HG03565 (cell line): ENCODE measurements around the gene SHC2.

Source experiments
- ATAC-seq: cut with Tn5 transposase; IDR thresholded peaks from one replicate; pipeline ENCODE4 v1.9.1; 2021; ENCODE audit warnings: mild to moderate bottlenecking, moderate library complexity; ENCODE audit not compliant: unreplicated experiment

Gene SHC2

DNA sequence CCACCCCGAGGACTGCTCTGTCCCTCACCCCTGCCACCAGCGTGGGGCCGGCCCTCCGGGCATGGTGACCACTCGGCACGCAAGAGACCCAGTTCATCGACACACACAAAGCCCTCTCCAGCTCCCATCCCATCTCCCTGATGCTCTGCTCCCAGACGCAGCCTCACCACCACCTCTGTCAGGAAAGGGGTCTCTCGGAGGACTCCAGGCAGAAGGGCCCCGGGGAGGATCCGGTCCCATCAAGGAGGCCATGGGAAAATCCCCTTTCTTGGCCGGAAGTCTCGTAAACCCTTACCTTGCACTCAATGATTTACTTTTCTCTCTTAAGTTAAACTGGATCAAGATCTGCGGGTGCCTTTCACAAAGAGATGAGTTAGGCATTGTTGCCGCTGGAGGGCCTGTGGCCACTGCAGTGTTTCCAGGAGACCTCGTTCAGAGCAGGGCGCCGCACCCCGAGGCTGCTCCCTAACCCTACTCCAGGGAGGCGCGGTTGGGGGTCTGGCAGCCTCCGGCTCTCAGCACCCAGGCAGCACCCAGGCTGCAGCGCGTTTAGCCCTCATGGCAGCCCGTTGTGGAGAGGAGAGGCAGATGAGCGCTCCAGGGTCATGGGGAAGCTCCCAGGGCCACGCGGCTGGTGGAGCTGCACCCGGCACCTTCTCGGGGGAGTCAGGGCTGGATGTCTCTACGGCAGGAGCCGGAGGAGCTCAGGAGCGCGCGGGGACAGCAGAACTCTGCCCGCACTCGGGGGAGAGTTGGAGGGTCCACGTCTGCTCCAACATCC is 82.8 kb downstream of the SHC2 start:
- ATAC-seq, result no peak

DNA sequence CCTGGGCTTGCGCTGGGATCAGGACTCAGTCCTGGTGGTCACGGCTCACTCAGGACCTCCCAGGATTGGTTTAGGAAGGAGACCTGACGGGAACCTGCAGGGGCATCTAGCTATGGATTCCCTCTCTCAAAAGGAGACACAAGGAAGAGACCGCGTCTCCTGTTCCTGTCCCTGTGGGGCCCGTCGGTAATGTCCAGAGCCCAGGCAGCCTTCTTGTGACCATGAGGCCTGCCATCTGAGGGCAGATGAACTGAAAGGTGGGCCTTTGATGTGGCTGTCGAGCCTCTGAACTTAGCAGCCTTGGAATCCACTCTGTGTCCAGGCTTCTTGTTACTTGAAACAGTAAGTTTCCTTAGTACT is 84.7 kb downstream of the SHC2 start:
- ATAC-seq, result no peak

DNA sequence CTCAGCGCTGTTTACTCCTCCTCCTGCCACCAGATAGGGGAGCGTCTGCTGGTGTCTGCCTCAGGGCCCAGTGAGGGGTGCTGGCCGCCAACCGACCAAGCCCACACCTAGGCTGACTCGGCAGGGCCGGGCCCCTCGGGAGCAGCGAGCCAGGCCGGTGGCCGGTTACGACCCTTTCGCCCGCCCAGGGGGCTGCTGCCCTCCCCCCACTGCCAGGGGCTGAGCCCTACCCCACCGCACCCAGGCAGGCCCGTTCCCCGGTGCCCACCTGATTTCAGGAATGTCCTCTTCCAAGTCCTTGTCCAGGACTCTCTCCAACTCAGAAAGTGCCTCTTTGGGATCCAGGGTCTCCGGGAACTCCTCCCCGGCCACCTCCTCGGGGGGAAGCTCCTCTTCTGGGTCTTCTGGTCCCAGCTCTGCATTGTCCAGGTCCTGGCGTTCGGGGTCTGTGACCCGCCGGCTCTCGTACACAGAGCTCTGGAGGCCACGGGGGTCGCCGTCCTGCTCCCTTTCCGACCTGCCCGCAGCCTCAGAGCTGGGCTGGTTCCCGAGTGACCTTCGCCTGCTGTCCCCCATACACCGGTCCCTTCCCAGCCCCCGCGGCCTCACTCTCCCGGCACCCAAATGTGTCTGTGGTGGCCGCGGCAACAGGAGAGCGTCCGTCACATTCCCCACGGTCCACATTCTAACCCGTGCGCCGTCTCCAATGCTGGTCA is 85.3 kb downstream of the SHC2 start:
- ATAC-seq, result no peak

DNA sequence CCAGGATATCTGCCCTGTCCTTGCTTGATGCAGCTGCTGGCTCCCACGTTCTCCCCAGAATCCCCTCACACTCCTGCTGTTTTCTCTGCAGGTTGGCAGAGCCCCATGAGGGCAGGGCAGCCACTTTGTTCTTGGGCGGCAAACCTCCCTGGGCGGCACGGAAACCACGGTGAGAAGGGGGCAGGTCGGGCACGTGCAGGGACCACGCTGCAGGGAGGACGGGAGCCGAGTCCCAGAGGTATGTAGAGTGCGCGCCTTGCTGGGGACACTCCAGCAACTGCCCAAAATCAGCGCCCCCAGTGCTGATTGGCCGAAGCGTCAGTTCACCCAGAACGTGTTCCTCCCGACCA is 86.0 kb downstream of the SHC2 start:
- ATAC-seq, result no peak

DNA sequence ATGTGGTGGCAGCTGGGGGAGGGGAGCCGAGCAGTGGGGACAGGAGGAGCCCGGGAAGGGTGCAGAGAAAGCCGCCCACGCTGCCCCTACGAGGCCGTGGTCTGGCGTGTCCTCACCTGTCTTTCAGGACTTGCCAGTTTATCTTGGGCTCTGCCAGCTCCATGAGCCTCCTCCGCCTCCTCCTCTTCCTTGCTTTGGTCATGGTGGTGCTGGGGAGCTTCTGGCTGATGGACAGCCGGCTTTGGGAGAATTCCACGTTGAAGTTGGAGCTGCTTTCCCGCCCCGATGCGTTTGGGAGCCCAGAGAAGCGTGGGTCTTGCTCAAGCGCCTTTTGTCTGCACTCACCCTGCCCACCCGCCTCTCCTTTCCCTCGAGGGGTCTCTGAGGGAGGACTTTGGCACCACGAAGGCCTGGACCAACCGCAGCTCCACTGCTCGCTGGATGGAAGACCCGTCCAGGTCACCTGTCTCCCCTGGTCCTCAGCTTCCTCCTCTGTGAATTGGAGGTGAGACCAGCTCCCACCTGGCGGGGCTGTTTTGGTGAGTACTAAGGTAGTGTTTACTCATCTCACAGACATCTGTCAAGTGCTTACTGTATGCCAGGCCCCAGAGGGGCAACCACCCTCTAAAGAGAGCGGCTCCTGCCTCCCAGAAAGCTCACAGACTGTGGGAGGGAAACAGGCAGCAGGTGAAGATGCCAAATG is 86.5 kb downstream of the SHC2 start:
- no peak for ATAC-seq

DNA sequence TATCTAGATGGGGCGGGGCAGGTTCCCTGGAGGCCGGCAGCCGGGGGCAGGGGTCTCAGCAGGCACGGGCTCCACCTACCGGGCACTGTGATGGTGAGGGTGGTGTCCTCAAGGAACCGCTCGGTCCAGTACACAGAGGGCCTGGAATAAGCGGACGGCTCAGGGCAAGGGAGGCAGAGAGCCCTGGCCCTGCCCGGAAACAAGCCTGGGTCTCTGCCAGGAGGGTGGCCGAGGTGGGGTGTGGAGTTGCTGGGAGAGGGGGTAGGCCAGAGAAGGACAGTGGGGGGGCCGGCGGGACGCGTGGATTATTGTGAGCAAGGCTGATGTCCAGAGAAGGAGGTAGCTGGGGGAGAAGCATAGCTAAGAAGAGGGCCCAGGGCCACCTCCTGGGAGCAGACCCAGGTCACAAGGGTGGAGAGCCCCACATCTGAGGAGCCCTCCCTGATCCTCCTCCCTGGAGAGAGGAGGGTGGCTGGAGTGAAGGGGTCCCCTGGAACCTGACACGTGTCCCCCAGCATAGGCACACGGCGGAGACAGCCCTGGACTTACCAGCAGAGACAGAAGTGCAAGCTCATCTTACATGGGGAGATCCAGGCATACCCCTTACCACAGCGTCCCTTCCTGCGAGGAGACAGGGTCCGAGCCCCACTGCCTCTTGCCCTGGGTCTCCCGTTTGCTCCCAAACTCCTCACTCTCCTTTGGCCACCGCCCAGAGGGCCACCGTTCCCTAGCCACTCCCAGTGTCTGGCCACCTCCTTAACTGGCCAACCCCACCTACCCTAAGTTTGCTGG is 87.2 kb downstream of the SHC2 start:
- no peak for ATAC-seq

DNA sequence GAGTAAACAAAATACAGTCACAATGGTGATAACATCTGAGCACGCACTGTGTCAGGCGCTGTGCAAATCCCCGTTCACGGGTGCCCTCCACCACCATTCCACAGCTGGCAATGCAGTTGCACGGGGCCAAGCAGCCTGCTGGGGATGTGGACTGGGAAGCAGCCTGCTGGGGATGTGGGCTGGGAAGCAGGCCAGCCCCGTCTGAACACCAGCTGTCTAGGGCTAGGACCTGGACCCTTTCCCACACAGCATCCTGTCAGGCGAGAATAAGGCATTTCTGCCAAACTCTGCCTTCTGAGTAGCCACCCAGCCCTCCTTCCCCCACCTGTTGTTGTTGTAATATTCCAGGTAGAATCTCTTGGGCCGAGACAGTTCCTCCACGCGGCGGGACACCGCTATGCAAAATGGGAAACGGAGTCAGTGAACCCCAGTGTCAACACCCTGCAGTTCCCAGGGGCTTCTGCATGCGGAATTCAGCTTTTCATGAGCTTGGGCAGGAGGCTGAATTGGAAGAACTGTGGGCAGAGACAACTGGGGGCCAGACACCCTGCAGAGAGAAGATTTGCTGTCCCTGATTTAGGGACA is 88.4 kb downstream of the SHC2 start:
- no peak for ATAC-seq

DNA sequence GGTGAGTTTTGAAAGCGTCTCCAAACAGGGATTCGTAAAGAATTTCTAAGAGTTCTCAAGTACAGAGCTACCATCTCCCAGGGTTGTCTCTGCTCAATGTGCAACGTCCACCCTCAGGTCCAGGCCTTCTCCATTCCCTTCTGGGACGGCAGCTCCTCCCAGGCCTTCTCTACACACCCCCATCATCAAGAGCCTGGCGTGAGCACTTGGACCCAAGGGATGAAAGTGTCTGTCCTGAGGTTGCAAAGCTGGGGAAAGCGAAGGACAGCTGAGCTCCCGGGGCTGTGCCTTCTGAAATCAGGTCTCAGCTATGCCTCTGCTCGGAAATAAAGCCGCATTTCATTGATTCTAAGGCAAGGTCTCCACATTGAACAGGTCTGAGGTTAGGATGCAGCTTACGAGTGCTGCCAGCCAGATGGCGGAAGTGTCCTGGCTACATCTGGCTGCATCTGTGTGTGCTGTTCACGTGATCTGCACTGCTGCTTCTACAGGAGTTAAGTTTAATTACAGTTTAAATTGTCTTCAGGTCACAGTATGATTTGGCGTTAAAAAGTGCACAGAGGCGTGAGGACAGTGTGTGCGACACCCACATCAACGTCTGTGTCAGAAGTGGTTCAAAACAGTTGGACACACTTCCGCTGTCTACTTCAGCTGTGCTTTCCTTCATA is 89.2 kb downstream of the SHC2 start:
- ATAC-seq, result no peak

DNA sequence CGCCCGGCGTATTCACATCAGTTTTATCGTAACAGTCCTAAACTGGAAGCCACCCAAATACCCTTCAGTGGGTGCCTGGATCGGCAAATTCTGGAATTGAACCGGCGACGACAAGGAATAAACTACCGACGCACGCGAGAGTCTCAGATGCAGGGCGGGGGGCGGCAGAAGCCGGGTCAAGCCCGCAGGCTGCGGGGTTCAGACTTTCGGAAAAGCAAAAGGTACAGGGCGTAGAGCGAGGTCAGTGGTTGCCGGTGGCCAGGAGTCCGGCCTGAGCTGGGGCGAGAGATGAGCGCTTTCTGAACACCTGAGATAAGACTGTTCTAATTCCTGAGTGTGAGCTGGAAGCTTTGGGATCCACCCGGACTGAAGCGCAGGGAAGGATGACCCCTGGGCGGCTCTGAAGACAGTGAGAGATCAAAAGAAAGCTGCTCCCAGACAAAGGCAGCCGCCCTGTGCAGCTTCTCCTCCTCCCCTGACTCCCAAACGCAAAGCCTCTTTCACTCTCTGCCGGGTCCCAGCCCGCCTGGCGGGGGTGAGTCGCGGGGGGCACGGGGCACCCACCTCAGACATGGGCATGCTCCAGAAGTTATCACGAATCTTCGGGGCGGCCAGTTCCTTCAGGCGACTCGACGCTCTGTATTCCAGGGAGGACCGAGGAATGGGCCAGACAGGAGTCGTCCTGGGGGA is 90.0 kb downstream of the SHC2 start:
- no peak for ATAC-seq

DNA sequence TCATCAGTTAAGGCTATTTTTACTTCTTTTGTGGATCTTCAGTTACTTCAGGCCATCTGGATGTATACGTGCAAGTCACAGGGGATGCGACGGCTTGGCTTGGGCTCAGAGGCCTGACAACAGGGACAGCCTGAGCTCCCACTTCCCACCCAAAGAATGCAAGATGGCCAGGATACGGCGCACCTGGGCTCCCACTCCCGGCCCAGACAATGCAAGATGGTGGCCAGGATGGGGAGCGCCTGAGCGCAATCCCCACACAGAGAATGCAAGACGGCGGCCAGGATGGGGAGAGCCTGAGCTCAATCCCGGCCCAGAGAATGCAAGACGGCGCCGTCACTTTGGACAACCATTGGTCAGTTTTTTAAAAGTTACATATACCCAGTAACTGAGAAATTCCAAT is 91.0 kb downstream of the SHC2 start:
- no peak for ATAC-seq

DNA sequence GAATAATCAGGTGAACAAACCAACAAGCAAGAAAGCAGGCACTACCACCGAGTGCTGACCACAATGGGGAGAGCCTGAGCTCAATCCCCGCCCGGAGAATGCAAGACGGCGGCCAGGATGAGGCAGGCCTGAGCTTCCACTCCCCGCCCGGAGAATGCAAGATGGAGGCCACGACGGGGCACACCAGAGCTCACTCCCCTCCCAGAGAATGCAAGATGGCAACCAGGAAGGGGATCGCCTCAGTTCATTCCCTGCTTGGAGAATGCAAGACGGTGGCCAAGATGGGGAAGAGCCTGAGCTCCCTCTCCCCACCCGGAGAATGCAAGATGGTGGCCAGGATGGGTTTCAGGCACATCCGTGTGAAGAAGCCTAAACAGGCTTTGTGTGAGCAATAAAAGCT is 91.6 kb downstream of the SHC2 start:
- ATAC-seq, result no peak

DNA sequence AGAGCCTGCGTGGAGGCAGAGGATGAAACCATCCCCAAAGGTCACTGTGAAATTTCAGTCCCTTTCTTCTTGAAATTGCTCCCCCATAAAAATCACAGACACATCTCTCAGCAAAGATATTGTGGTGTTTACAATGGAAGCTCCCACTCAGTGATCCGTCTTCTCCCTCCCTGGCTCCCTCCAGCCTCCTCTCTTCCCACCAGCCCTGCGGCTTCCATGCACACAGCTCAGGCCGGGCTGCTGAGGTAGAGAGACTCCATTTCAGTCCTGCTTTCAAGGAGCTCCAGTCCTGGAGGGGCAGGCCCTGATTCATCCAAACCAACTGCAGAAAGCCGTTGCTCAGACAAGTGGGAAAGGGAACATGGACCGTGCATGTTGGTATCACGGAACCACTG is 92.2 kb downstream of the SHC2 start:
- no peak for ATAC-seq

DNA sequence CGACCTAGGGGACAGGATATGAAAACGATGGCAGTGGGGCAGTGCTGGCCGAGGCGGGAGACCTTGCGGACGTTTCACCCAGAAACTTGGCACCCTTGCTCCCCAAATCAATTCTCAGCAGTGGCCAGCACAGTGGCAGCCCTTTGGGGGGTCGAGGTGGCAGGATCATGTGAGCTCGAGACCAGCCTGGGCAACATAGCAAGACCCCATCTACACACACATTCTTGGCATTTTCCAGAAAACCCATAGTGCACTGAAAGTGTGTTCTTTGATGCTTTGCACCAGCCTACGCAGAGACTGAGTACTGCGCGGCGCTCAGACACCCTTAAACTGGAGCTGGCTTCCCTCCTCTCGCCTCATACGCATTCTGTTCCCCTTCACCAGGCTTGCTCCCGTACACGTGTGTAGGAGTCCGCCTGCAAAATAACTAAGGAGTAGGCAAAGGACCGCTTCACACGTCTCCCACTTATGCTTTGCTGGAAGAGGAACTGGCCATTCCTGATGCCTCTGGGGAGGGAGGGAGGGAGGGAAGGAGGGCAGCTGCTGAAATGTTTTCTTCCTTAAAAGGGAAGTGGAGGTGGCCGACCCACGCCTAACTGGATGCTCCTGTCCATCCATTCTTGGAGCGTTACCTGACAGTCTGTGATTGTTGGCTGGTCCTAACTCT is 92.7 kb downstream of the SHC2 start:
- no peak for ATAC-seq

DNA sequence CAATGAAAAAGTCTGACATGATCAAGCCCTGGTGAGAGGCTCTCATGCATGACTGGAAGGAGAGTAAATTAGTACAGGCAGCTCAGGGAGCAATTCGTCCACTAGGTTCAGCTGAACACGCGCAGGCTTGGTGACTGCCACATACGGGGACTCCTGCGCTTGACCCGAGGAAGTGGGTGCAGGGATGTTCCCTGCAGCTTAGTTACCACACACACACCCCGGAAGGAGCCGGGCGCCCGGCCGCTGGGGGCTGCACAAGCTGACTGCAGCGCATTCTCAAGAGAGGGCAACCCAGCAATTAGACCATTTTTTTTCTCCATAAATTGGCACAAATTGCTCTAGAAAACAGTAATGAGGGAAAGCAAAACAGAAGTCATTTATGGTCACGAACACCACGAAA is 93.3 kb downstream of the SHC2 start:
- ATAC-seq, result no peak

DNA sequence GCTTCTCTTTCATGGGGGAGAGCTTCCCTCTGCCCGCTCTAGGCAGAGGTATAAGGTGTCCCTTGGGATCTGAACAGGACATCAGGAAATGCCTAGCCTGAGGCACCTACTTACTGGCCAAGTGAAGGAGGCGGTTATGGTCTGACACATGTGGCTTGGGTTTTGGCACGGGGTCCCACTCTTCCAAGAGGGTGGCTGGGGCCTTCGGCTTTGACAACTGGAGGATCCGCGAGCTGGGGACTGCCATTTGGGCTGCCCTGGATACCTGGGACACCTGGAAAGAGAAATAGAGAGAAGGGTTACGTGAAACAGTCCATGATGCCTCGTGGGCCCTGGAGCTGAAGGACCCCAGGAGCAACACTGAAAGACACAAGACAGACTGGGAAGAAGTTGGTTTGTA is 93.9 kb downstream of the SHC2 start:
- no peak for ATAC-seq
